GM18858 (cell line): ENCODE data around the gene CACNA1A.

Source experiments
- ATAC-seq: cut with Tn5 transposase; IDR thresholded peaks from one replicate; pipeline ENCODE4 v1.9.1; 2021; ENCODE audit not compliant: unreplicated experiment

CACNA1A gene

DNA sequence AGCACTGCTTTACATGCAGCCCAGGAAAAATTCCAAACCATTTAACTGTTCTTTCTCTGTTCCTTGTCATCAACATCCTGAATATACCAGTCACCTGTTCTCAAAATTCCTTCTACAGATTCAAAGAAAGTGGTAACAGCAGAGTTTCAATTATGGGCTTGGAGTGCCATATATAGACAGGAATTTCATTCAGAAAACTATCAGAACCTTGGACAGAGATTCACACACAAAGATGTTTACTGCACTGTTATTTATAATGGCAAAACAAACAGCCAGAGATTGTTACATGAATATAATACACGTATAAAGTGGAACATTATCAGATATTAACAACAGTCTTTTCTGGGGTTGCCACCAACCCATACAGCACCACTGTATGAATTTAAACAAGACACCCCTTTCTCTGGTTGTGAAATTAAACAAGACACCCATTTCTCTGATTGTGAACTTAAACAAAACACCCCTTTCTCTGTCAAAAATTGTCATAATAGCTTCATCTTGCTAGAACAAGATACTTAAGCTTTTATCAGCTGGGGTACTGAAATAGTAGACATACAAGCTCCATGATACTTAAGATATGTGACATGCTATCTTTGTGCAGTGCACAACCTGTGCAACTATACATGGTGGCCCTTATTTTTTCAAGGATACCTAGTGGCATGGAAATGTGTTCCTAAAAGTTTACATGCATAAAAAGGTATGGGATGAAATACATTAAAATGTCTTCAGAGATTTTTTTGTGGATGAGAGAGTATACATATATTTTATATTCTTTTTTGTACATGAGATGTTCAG lies 12.6 kb downstream of the CACNA1A start:
- ATAC-seq = no peak

GRCh38 chr19:13492128-13492527 lies 14.2 kb downstream of the CACNA1A start:
- no peak for ATAC-seq

DNA sequence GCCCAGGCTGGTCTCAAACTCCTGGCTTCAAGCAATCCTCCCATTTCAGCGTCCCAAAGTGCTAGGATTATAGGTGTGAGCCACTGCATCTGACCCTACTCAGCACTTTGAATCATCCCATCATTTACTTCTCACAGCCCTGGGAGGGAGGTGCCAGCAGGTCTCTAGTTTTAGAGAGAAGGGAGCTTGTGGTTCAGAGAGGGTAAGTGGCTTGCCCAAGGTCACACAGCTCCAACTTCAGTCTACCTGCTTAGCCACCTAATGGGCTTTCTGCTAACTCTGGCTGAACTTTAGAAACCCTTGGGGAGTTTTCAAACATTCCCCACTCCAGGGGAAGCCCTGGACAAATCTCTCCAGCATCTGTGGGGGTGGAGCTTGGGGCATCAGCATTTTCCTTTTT lies 18.3 kb downstream of the CACNA1A start:
- ATAC-seq = no peak

DNA sequence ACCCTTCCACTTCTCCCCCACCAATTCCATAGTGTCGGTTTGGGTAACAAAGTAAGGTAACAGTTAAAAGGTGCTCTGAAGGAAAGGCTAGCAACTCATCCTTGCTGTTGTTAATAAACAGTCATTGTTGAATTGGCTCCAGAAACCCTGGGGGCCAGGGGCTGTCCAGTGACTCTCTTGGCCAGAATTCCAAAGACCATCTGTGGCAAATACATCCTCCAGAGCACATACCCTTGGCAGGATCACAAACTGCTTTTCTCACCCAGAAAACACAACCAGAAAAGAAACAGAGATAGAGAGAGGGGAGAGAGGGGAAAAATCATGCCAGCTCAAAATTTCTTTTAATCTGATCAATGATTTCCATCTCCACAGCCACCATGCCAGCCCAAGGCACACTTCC lies 22.1 kb downstream of the CACNA1A start:
- ATAC-seq = no peak

- no peak for ATAC-seq
These were observed 23.1 kb downstream of the CACNA1A start for GRCh38 chr19:13483215-13483614.

DNA sequence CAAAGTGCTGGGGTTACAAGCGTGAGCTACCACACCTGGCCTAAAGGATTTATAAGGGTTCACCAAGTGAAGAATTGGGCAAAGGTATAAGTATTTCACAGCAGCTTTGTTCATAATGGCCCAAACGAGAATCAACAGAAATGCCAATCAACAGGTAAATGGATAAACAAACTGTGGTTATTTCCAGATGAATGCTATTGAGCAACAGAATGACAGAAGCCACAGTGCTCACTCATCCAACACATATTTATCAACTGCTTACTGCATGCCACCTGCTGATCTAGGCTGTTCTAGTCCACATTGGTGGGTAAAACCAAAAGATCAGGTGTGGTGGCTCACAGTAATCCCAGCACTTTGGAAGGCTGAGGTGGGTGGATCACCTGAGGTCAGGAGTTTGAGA lies 27.7 kb downstream of the CACNA1A start:
- no peak for ATAC-seq

DNA sequence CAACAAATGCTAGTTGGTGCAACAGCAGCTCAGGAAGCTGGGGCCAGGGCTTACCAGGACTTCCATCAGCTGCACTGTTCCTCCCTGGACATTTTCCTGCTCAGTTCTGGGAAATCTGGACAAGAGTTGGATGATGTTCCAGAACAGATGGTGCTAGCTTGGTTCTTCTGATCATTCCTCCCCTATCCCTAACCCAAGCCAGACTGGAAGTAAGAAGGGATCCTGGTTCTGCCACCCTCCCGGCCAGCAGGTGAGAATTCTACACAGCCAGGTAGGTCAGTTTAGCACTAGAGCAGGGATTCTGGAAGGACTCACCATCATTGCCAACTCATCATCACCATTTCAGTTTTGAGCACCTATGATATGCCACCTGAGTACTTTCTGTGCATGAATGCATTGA lies 30.2 kb downstream of the CACNA1A start:
- ATAC-seq = no peak

GRCh38 chr19:13475044-13475443 lies 31.2 kb downstream of the CACNA1A start:
- no peak for ATAC-seq

DNA sequence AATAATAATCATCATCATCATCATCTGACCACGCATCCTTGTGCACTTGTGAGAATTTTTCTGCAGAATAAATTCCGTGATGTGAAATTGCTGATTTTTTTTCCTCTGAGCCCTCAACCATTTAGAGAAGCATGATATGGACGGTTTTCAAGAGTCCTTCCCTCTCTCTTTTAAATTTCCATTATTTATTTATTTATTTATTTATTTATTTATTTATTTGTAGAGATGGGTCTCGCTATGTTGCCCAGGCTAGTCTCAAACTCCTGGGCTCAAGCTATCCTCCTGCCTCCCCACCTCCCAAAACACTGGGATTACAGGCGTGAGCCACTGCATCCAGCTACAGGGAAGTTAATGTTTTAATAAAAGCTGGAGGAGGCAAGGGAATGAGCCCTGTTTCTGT lies 39.6 kb downstream of the CACNA1A start:
- ATAC-seq = no peak

DNA sequence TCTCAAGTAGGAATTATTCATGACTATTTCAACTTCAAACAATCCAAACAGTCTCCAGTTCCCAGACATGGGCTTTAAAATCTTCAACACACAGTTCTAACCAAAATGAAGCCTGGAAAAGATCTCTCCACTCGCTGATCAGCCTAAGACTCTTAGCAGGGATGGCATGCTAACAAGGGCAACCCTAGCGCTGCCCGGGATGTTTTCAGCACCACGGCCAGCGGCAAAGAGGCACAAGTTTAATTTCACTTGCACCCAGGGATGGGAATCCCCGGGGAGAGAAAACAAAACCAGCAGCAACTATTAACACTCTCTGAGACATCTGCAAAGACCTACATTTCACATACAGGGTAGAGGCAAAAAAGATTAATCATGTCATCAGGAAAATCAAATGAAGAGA lies 43.0 kb downstream of the CACNA1A start:
- ATAC-seq = no peak

DNA sequence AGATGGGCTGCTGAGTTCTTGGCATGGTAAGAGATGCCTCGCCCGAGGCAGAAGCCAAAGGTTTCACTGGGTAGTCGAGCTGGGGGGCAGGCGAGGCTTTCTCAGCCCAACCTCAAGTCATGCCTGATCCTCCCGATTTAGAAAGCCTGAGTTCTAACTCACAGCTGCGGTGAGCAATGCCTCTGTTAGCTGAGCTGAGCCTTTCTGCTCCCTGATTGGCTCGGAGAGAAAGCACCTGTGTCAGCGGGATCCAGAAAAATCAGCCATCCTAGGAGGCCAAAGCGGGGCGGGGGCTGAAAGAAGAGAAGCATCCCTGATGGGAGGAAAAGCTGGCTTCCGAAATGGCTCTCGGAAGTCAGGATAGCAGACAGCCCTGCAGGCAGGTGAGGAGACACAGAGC lies 44.7 kb downstream of the CACNA1A start:
- no peak for ATAC-seq

DNA sequence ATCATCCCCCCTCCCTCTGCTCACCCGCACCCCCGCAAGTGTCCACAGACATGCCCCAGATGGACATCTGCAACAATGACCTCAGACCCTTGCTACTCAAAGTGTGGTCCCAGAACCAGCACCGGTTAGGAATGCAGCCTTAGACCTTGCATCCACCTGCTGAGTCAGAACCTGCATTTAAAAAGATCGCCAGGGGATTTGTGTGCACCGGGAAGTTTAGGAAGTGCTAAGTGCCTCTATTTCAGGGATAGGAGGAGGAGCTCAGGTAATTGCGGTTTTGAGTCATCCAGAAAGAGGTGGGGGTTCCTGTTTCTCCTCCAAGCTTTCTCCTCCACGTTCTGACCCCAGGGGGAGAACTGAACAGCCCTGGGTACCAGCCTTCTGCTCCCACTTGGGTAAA lies 46.2 kb downstream of the CACNA1A start:
- ATAC-seq = no peak

GRCh38 chr19:13459351-13459750 lies 46.9 kb downstream of the CACNA1A start:
- no peak for ATAC-seq

DNA sequence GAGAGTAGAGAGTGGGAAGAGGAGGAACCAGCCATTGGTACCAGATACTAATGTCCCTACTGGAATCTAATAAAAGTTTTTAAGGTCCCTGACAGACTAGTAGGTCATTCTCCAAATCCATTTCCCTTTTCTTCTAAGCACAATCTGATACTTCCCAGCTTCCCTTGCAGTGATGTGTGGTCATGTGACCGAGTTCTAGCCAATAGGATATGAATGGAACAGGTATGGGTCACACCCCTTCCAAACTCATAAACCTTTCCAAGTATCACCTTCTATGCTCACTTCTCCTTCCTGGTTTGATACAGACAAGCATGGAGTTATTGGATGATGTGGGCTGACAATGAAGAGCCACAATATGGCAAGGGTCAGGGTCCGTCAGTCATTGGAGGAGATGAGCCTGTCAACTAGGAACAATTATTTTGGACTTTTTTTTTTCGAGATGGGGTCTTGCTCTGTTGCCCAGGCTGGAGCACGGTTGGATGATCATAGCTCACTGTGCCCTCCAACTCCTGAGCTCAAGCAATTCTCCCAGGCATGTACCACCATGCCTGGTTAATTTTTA lies 54.8 kb downstream of the CACNA1A start:
- ATAC-seq = no peak

DNA sequence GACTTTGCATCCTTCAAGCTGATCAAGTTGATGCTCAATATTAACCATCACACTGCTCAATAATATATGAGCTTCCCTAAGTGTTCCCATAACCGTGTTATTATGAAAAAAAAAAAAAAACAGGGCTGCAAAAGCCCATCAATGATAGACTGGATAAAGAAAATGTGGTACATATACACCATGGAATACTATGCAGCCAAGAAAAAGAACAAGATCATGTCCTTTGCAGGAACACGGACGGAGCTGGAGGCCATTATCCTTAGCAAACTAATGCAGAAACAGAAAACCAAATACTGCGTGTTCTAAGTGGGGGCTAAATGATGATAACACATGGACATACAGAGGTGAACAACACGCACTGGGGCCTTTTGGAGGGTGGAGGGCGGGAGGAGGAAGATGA lies 58.3 kb downstream of the CACNA1A start:
- no peak for ATAC-seq

GRCh38 chr19:13441810-13442512 lies 64.3 kb downstream of the CACNA1A start:
- no peak for ATAC-seq

GRCh38 chr19:13437919-13438618 lies 68.2 kb downstream of the CACNA1A start:
- no peak for ATAC-seq

GRCh38 chr19:13436352-13436751 lies 69.9 kb downstream of the CACNA1A start:
- no peak for ATAC-seq

GRCh38 chr19:13430790-13431582 lies 75.3 kb downstream of the CACNA1A start:
- no peak for ATAC-seq

- ATAC-seq = no peak
These were observed 76.7 kb downstream of the CACNA1A start for GRCh38 chr19:13429563-13429962.

DNA sequence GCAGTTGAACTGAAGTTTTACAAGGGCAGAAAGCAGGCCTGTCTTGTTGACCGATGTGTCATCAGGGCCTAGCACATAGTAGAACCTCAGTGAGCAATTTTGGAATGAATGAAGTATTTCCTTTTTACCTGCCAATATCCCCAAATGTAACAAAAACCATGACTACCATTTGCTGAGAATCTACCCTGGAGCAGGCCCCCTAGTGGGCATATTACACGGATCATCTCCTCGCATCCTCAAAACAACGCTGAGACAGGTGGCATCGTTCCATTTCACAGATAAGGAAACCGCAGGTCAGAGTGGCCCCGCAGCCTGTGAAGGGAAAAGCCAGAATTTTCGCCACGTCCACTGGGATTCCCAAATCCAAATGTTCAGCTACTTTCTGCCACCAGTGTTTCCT lies 77.9 kb downstream of the CACNA1A start:
- ATAC-seq = no peak
